Measurements from ENCODE around the gene RIN1. TPM values are rescaled to one million over a fixed set of nuclear protein-coding genes. Genes with fewer than 3 reads are reported as not detected.
"Not testable (repeated sequence)": the region's sequence is repeated elsewhere in the genome, so short reads cannot be mapped to it uniquely, and the experiment has no call there.

RIN1 gene, protein sequence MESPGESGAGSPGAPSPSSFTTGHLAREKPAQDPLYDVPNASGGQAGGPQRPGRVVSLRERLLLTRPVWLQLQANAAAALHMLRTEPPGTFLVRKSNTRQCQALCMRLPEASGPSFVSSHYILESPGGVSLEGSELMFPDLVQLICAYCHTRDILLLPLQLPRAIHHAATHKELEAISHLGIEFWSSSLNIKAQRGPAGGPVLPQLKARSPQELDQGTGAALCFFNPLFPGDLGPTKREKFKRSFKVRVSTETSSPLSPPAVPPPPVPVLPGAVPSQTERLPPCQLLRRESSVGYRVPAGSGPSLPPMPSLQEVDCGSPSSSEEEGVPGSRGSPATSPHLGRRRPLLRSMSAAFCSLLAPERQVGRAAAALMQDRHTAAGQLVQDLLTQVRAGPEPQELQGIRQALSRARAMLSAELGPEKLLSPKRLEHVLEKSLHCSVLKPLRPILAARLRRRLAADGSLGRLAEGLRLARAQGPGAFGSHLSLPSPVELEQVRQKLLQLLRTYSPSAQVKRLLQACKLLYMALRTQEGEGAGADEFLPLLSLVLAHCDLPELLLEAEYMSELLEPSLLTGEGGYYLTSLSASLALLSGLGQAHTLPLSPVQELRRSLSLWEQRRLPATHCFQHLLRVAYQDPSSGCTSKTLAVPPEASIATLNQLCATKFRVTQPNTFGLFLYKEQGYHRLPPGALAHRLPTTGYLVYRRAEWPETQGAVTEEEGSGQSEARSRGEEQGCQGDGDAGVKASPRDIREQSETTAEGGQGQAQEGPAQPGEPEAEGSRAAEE
- 10.6 to 18.6 TPM (median 16.1 TPM) in 3 replicates for polyA plus RNA-seq
- 7.9 TPM for polyA plus RNA-seq (2011; ENCODE audit: low read depth)
- polyA plus RNA-seq (2011; cell fraction: cytosol; rRNA removed) = 6.2 and 20.7 TPM in 2 replicates
- 19.3 and 34.2 TPM in 2 replicates for polyA plus RNA-seq (2011; cell fraction: nucleus; rRNA removed)
- polyA plus RNA-seq (2012; ENCODE audit: low replicate concordance) = 28.8 and 29.9 TPM in 2 replicates
- polyA minus RNA-seq = 7.6 to 19.7 TPM (median 10.7 TPM) in 3 replicates
- polyA minus RNA-seq (2011; cell fraction: cytosol; rRNA and poly(A)+ RNA removed) = 44.9 TPM
- 20.1 and 21.6 TPM in 2 replicates for polyA minus RNA-seq (2011; cell fraction: nucleus; rRNA and poly(A)+ RNA removed)

DNA sequence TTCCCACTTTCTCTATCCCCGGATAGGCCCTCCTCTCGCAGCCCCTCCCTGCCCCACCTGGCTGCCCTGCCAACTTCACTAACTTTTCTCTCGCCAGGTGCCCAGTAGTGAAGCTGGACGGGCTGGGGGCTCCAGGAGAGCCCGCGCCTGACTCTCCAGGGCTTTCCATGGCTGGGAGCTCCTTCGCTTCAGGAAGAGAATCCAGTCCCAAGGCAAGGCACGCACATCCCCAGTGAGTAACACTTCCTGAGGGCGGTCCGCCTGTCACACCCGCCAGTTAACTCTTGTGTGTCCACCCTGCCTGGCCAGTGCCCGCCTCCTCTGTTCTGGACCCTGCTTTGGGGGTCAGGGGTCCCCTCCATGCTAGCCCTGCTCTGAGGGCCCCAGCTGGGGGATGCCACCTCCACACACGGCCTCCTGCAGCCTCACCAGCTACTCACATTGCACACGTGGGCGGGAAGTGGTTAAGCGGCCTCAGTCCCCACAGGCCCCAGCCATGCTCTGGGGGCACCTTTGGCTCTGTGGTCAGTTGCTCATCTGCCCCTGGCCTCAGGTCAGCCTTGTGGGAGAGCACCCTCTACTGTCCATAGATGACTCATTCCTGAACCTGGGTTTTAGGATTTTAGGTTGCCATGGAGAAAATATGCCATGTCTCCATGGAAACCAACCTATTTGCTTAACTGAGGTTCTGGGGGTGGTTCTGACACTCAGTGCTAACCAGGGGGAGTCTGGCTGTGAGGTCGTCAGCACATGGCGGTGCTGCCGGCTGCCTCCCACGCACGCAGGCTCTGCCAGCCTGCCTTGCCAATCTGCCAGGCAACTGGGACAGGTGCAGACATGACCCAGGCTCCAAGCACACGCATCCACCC, at the start of gene RIN1:
Gene RIN1 (minus strand): TSS at position 201 of the 869 bp plus-strand sequence. CDS start 32 bp downstream, at position 169.
- peak within 1 kb of the TSS; percentile 60 to 78 (median 78) for H3K4me3 ChIP-seq (ENCODE audit: control insufficient read depth in 2 of 3, extremely low read depth in 1 of 3, insufficient read depth in 2 of 3, low read depth in 1 of 3, low read length in 3 of 3)
- no peaks in the 10 kb centered on the region for H3K27me3 ChIP-seq (ENCODE audit: control insufficient read depth, extremely low read depth, insufficient read depth, low read length)
- peak within 1 kb of the TSS; percentile 95 for H3K4me2 ChIP-seq (ENCODE audit: control insufficient read depth, extremely low read depth, insufficient read depth, low read depth, low read length)
- peak; percentile 87 for DNase-seq (ENCODE audit: low read depth, low spot score)
- no peak within 1 kb of the TSS for H2AFZ ChIP-seq (ENCODE audit: control insufficient read depth, low read length)
- dilution Hi-C loops (cut with MboI; ENCODE audit: extremely low pct_ligation_motif_present, low sequenced_read_pairs) = no loop called here
- no peaks in the 10 kb centered on the region for H3K9me3 ChIP-seq (ENCODE audit: control insufficient read depth, low read depth, low read length)
- FAIRE-seq = peak; percentile 93
- H4K20me1 ChIP-seq (ENCODE audit: control insufficient read depth, extremely low read depth, insufficient read depth, low read length) = peaks cover 3% of the 10 kb centered on the region
- TF ChIP-seq EZH2 (IDR thresholded peaks at IDR 0.05; ENCODE audit: low read length) = no peak
- TF ChIP-seq, protein P1, sequence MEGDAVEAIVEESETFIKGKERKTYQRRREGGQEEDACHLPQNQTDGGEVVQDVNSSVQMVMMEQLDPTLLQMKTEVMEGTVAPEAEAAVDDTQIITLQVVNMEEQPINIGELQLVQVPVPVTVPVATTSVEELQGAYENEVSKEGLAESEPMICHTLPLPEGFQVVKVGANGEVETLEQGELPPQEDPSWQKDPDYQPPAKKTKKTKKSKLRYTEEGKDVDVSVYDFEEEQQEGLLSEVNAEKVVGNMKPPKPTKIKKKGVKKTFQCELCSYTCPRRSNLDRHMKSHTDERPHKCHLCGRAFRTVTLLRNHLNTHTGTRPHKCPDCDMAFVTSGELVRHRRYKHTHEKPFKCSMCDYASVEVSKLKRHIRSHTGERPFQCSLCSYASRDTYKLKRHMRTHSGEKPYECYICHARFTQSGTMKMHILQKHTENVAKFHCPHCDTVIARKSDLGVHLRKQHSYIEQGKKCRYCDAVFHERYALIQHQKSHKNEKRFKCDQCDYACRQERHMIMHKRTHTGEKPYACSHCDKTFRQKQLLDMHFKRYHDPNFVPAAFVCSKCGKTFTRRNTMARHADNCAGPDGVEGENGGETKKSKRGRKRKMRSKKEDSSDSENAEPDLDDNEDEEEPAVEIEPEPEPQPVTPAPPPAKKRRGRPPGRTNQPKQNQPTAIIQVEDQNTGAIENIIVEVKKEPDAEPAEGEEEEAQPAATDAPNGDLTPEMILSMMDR (optimal IDR thresholded peaks at IDR 0.05 in 1 of 3, IDR thresholded peaks at IDR 0.05 in 1 of 3, conservative IDR thresholded peaks at IDR 0.05 in 1 of 3; ENCODE audit: extremely low read depth in 1 of 3, insufficient read depth in 2 of 3, low read length in 3 of 3) = no peak
- H3K9ac ChIP-seq (ENCODE audit: control insufficient read depth, extremely low read depth, insufficient read depth, low read length) = peak within 1 kb of the TSS; percentile 85
- peaks cover 6% of the 10 kb centered on the region for H3K9me1 ChIP-seq (ENCODE audit: control insufficient read depth, extremely low read depth, insufficient read depth, low read length)
- peak within 1 kb of the TSS; percentile 97 for H3K27ac ChIP-seq (ENCODE audit: control insufficient read depth, insufficient read depth, low read length)
- peaks cover 22% of the 10 kb centered on the region for H3K79me2 ChIP-seq (ENCODE audit: control insufficient read depth, insufficient read depth, low read length)
- peaks cover 34 to 55% of the 10 kb centered on the region in 2 experiments for H3K36me3 ChIP-seq (ENCODE audit: control insufficient read depth in 2 of 2, extremely low read depth in 1 of 2, insufficient read depth in 2 of 2, low read length in 2 of 2)
- peaks cover 49% of the 10 kb centered on the region for H3K4me1 ChIP-seq (ENCODE audit: control insufficient read depth, extremely low read depth, insufficient read depth, low read length)

DNA sequence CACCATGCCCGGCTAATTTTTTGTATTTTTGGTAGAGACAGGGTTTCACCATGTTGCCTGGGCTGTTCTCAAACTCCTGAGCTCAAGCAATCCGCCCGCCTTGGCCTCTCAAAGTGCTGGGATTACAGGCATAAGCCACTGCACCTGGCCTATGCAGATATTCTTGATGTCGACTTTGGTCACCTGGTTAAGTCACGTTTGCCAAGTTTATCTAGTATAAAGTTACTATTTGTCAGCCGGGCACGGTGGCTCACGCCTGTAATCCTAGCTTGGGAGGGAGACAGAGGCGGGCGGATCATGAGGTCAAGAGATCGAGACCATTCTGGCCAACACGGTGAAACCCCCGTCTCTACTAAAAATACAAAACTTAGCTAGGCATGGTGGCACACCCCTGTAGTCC, 48.1 kb upstream of the RIN1 start:
- DNase-seq (ENCODE audit: low read depth, low spot score); H3K9me3 ChIP-seq (ENCODE audit: control insufficient read depth, low read depth, low read length); dilution Hi-C loops (cut with MboI; ENCODE audit: extremely low pct_ligation_motif_present, low sequenced_read_pairs); H3K27me3 ChIP-seq (ENCODE audit: control insufficient read depth, extremely low read depth, insufficient read depth, low read length); H3K27ac ChIP-seq (ENCODE audit: control insufficient read depth, insufficient read depth, low read length); FAIRE-seq; H3K79me2 ChIP-seq (ENCODE audit: control insufficient read depth, insufficient read depth, low read length); H3K4me3 ChIP-seq (ENCODE audit: control insufficient read depth in 2 of 3, extremely low read depth in 1 of 3, insufficient read depth in 2 of 3, low read depth in 1 of 3, low read length in 3 of 3); H3K4me1 ChIP-seq (ENCODE audit: control insufficient read depth, extremely low read depth, insufficient read depth, low read length); H3K4me2 ChIP-seq (ENCODE audit: control insufficient read depth, extremely low read depth, insufficient read depth, low read depth, low read length); H3K9me1 ChIP-seq (ENCODE audit: control insufficient read depth, extremely low read depth, insufficient read depth, low read length); H3K9ac ChIP-seq (ENCODE audit: control insufficient read depth, extremely low read depth, insufficient read depth, low read length); H2AFZ ChIP-seq (ENCODE audit: control insufficient read depth, low read length); H4K20me1 ChIP-seq (ENCODE audit: control insufficient read depth, extremely low read depth, insufficient read depth, low read length); H3K36me3 ChIP-seq (ENCODE audit: control insufficient read depth in 2 of 2, extremely low read depth in 1 of 2, insufficient read depth in 2 of 2, low read length in 2 of 2): not testable (repeated sequence)

DNA sequence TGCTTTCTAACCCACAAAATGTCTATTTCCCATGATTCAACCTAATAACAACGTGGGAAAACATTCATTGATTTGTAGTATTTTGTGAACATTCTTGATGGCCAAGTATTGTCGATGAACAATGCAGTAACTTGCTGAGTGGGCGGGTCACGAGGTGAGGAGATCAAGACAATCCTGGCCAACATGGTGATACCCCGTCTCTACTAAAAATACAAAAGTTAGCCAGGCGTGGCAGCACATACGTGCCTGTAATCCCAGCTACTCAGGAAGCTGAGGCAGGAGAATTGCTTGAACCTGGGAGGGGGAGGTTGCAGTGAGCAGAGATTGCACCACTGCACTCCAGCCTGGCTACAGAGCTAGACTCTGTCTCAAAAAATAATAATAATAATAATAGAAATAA, 44.0 kb upstream of the RIN1 start:
- H3K27ac ChIP-seq (ENCODE audit: control insufficient read depth, insufficient read depth, low read length); dilution Hi-C loops (cut with MboI; ENCODE audit: extremely low pct_ligation_motif_present, low sequenced_read_pairs); H3K9ac ChIP-seq (ENCODE audit: control insufficient read depth, extremely low read depth, insufficient read depth, low read length); H3K9me1 ChIP-seq (ENCODE audit: control insufficient read depth, extremely low read depth, insufficient read depth, low read length); H3K9me3 ChIP-seq (ENCODE audit: control insufficient read depth, low read depth, low read length); H3K36me3 ChIP-seq (ENCODE audit: control insufficient read depth in 2 of 2, extremely low read depth in 1 of 2, insufficient read depth in 2 of 2, low read length in 2 of 2); H3K79me2 ChIP-seq (ENCODE audit: control insufficient read depth, insufficient read depth, low read length); H2AFZ ChIP-seq (ENCODE audit: control insufficient read depth, low read length); DNase-seq (ENCODE audit: low read depth, low spot score); FAIRE-seq; H3K27me3 ChIP-seq (ENCODE audit: control insufficient read depth, extremely low read depth, insufficient read depth, low read length); H3K4me1 ChIP-seq (ENCODE audit: control insufficient read depth, extremely low read depth, insufficient read depth, low read length); H4K20me1 ChIP-seq (ENCODE audit: control insufficient read depth, extremely low read depth, insufficient read depth, low read length); H3K4me3 ChIP-seq (ENCODE audit: control insufficient read depth in 2 of 3, extremely low read depth in 1 of 3, insufficient read depth in 2 of 3, low read depth in 1 of 3, low read length in 3 of 3); H3K4me2 ChIP-seq (ENCODE audit: control insufficient read depth, extremely low read depth, insufficient read depth, low read depth, low read length): not testable (repeated sequence)

Data from keratinocyte (primary cell).